Parathyroid adenoma (tissue), 2 donors: Measurements from ENCODE around the gene INPP5A.
"Not testable (repeated sequence)": the region's sequence is repeated elsewhere in the genome, so short reads cannot be mapped to it uniquely, and the experiment has no call there.

Experiments used
- H2AFZ ChIP-seq: fragments of 300-600 bp; sonication (generic); one replicate; pipeline ENCODE4 v1.7.0; 2017; ENCODE audit warnings: antibody characterized with exemption, mild to moderate bottlenecking
- H3K27ac ChIP-seq: fragments of 300-600 bp; sonication (generic); one replicate; pipeline ENCODE4 v1.7.0; 2017
- H3K27me3 ChIP-seq: fragments of 300-600 bp; sonication (generic); one replicate; pipeline ENCODE4 v1.7.0; 2017; ENCODE audit warnings: low read length; ENCODE audit not compliant: control insufficient read depth, insufficient read depth
- H3K36me3 ChIP-seq: fragments of 300-600 bp; sonication (generic); one replicate; pipeline ENCODE4 v1.7.0; 2017; ENCODE audit warnings: low read length; ENCODE audit not compliant: control insufficient read depth, insufficient read depth
- H3K4me1 ChIP-seq: fragments of 300-600 bp; sonication (generic); one replicate; pipeline ENCODE4 v1.7.0; 2017; ENCODE audit warnings: control low read depth
- H3K4me2 ChIP-seq: fragments of 300-600 bp; sonication (generic); one replicate; pipeline ENCODE4 v1.7.0; 2017; ENCODE audit warnings: low read length
- H3K4me3 ChIP-seq: fragments of 300-600 bp; sonication (generic); one replicate; pipeline ENCODE4 v1.7.0; 2017; ENCODE audit warnings: low read depth, low read length
- H3K79me2 ChIP-seq: fragments of 300-600 bp; sonication (generic); one replicate; pipeline ENCODE4 v1.7.0; 2017; ENCODE audit warnings: control low read depth
- H3K9ac ChIP-seq: fragments of 300-600 bp; sonication (generic); one replicate; pipeline ENCODE4 v1.7.0; 2017; ENCODE audit warnings: mild to moderate bottlenecking
- H3K9me3 ChIP-seq: fragments of 300-600 bp; sonication (generic); one replicate; pipeline ENCODE4 v1.7.0; 2017; ENCODE audit warnings: low read length; ENCODE audit not compliant: control insufficient read depth
- TF ChIP-seq, protein P1 (sequence below): fragments of 300-600 bp; sonication (generic); IDR thresholded peaks from one replicate; pipeline ENCODE4 v1.7.0; 2017; ENCODE audit warnings: antibody characterized with exemption, mild to moderate bottlenecking
- donor health status: primary hyperparathyroidism.

Gene INPP5A

GRCh38 chr10:132595021-132595420 is 57.4 kb downstream of the INPP5A start:
- H3K9me3 ChIP-seq: no peaks in the 10 kb centered on the region
- no peak overlapping the region for H2AFZ ChIP-seq
- H3K4me3 ChIP-seq: no peak overlapping the region
- H3K79me2 ChIP-seq: peaks cover 71% of the 10 kb centered on the region
- peaks cover 3% of the 10 kb centered on the region for H3K4me1 ChIP-seq
- H3K36me3 ChIP-seq: no peaks in the 10 kb centered on the region
- TF ChIP-seq, protein P1, sequence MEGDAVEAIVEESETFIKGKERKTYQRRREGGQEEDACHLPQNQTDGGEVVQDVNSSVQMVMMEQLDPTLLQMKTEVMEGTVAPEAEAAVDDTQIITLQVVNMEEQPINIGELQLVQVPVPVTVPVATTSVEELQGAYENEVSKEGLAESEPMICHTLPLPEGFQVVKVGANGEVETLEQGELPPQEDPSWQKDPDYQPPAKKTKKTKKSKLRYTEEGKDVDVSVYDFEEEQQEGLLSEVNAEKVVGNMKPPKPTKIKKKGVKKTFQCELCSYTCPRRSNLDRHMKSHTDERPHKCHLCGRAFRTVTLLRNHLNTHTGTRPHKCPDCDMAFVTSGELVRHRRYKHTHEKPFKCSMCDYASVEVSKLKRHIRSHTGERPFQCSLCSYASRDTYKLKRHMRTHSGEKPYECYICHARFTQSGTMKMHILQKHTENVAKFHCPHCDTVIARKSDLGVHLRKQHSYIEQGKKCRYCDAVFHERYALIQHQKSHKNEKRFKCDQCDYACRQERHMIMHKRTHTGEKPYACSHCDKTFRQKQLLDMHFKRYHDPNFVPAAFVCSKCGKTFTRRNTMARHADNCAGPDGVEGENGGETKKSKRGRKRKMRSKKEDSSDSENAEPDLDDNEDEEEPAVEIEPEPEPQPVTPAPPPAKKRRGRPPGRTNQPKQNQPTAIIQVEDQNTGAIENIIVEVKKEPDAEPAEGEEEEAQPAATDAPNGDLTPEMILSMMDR: no peak
- no peak overlapping the region for H3K27ac ChIP-seq
- H3K9ac ChIP-seq: no peak overlapping the region
- H3K27me3 ChIP-seq: no peaks in the 10 kb centered on the region
- no peak overlapping the region for H3K4me2 ChIP-seq

GRCh38 chr10:132595854-132596253 is 58.3 kb downstream of the INPP5A start:
- Histone ChIP-seq H3K9ac (no peak overlapping the region), H3K4me2 (no peak overlapping the region), H3K27me3 (no peaks in the 10 kb centered on the region), H3K27ac (no peak overlapping the region), H3K4me3 (no peak overlapping the region), H2AFZ (no peak overlapping the region), H3K9me3 (no peaks in the 10 kb centered on the region), H3K79me2 (peaks cover 69% of the 10 kb centered on the region), H3K36me3 (no peaks in the 10 kb centered on the region), H3K4me1 (peaks cover 3% of the 10 kb centered on the region)
- TF ChIP-seq, protein P1: no peak

GRCh38 chr10:132596742-132597279 is 59.2 kb downstream of the INPP5A start:
- Histone ChIP-seq H2AFZ (no peak overlapping the region), H3K27me3 (no peaks in the 10 kb centered on the region), H3K79me2 (peaks cover 69% of the 10 kb centered on the region), H3K36me3 (no peaks in the 10 kb centered on the region), H3K27ac (no peak overlapping the region), H3K4me2 (no peak overlapping the region), H3K4me1 (peaks cover 3% of the 10 kb centered on the region), H3K9ac (no peak overlapping the region), H3K4me3 (no peak overlapping the region), H3K9me3 (no peaks in the 10 kb centered on the region)
- TF ChIP-seq, protein P1: no peak

GRCh38 chr10:132597654-132598053 is 60.1 kb downstream of the INPP5A start:
- Histone ChIP-seq H3K79me2 (peaks cover 66% of the 10 kb centered on the region), H3K27me3 (no peaks in the 10 kb centered on the region), H3K4me3 (no peak overlapping the region), H3K9ac (no peak overlapping the region), H3K27ac (no peak overlapping the region), H2AFZ (no peak overlapping the region), H3K4me1 (peaks cover 3% of the 10 kb centered on the region), H3K4me2 (no peak overlapping the region), H3K36me3 (no peaks in the 10 kb centered on the region), H3K9me3 (no peaks in the 10 kb centered on the region)
- TF ChIP-seq, protein P1: no peak

GRCh38 chr10:132599023-132599618 is 61.5 kb downstream of the INPP5A start:
- not testable (repeated sequence) for H2AFZ ChIP-seq, H3K27ac ChIP-seq, H3K4me3 ChIP-seq, H3K36me3 ChIP-seq, H3K9ac ChIP-seq, H3K4me2 ChIP-seq, H3K27me3 ChIP-seq, H3K4me1 ChIP-seq, H3K9me3 ChIP-seq
- peaks cover 70% of the 10 kb centered on the region for H3K79me2 ChIP-seq
